Osteoblast (primary cell): ENCODE measurements around the gene TM7SF2. TPM values are rescaled to one million over a fixed set of nuclear protein-coding genes. Genes with fewer than 3 reads are reported as not detected.
"Not testable (repeated sequence)": the region's sequence is repeated elsewhere in the genome, so short reads cannot be mapped to it uniquely, and the experiment has no call there.

Source experiments
- DNase-seq: peaks from one replicate; pipeline ENCODE4 v3.0.0; 2011; ENCODE audit warnings: low spot score, mixed read lengths; ENCODE audit not compliant: insufficient read length; ENCODE audit errors: missing footprints
- H2AFZ ChIP-seq: 2 replicates; pipeline ENCODE4 v1.6.0; 2011; ENCODE audit warnings: mild to moderate bottlenecking, low read length
- H3K27ac ChIP-seq: 2 replicates; pipeline ENCODE4 v1.5.1; 2011; ENCODE audit warnings: mild to moderate bottlenecking, low read depth, low read length, moderate library complexity
- H3K27me3 ChIP-seq: 2 replicates; pipeline ENCODE4 v1.6.0; 2012; ENCODE audit warnings: mild to moderate bottlenecking, control low read depth, inconsistent platforms, low read length, moderate library complexity; ENCODE audit not compliant: insufficient read depth
- H3K36me3 ChIP-seq: 2 replicates; pipeline ENCODE4 v1.5.1; 2011; ENCODE audit warnings: mild to moderate bottlenecking, low read length, control low read depth, moderate library complexity; ENCODE audit not compliant: insufficient read depth
- H3K4me1 ChIP-seq: 2 replicates; pipeline ENCODE4 v1.5.1; 2011; ENCODE audit warnings: mild to moderate bottlenecking, low read length, control low read depth, moderate library complexity; ENCODE audit not compliant: insufficient read depth
- H3K4me2 ChIP-seq: 2 replicates; pipeline ENCODE4 v1.6.0; 2011; ENCODE audit warnings: mild to moderate bottlenecking, low read length; ENCODE audit not compliant: insufficient read depth
- H3K4me3 ChIP-seq: fragments of 200-600 bp; sonication (generic); 3 replicates; pipeline ENCODE4 v1.5.1; 2012; ENCODE audit warnings: mild to moderate bottlenecking, low read length, inconsistent platforms; ENCODE audit not compliant: insufficient read depth
- H3K79me2 ChIP-seq: 2 replicates; pipeline ENCODE4 v1.6.0; 2012; ENCODE audit warnings: mild to moderate bottlenecking, low read length, control low read depth, inconsistent platforms; ENCODE audit not compliant: insufficient read depth
- H3K9me3 ChIP-seq: 2 replicates; pipeline ENCODE4 v1.5.1; 2011; ENCODE audit warnings: low read depth, low read length, control low read depth
- H4K20me1 ChIP-seq: 2 replicates; pipeline ENCODE4 v1.6.0; 2012; ENCODE audit warnings: mild to moderate bottlenecking, low read length, control low read depth; ENCODE audit not compliant: insufficient read depth
- total RNA-seq: library from RNA; depleted of rRNA; stranded (reverse); fragments of >200 nt; gene quantifications from 2 replicates; pipeline ENCODE4 v1.2.3, GENCODE V29; 2012
- TF ChIP-seq, protein P1 (sequence below): IDR thresholded peaks from 2 replicates; pipeline ENCODE4 v1.5.1; 2011; ENCODE audit warnings: mild to moderate bottlenecking, low read depth, low read length, moderate library complexity; ENCODE audit errors: extremely low read depth

Gene TM7SF2
- total RNA-seq, 1 donor = 10.1 TPM

GRCh38 chr11:65116370-65117205 lies 4.9 kb downstream of the TM7SF2 start:
- Histone ChIP-seq H2AFZ (no peak overlapping the region), H4K20me1 (peaks cover 7% of the 10 kb centered on the region)

DNA sequence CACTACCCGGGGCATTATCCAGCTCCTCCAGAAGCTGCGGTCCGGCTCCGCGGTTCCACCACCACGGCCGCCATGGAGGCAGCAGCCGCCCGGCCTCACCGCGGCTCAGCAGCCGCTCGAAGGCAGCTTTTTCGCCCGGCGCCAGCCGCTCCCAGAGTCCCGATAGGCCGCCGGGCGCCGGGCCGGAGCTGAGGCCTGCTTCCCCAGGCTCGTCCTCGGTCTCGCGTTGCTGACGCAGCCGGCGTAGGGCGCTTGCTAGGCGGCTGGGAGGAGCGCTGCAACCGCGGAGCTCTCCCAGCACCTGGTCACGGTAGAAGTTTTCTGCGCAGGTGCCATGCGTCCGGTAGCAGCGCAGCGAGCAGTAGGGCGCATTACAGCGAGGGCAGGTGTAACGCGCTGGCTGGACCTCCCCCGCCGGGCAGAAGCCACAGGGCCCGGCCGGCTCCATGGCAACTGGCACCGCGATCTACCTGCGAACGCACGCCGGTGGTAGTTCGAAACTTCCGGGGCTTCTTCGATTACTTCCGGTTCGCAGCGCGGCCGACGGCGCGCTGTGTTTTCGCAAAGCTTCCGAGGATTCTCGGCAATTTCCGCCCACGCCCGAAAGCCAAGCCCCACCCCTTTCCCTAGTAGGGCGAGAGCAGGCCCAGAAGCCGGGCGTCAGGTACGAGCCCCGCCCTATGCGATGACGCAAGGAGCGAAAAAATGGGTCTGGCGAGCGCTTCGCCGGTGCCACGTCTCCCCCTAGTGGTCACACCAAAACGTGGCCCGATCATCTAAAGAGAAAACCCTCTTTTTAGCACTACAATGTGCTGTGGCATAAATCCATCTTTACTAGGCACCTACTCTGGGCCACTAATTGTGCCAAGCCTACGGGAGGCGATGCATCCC lies 5.8 kb downstream of the TM7SF2 start, which contains the start of gene ZNHIT2:
TSS of gene ZNHIT2 (minus strand) at position 496 of the 891 bp plus-strand sequence. CDS start at position 448, 48 bp downstream.
- Histone ChIP-seq H4K20me1 (peaks cover 7% of the 10 kb centered on the region), H2AFZ (no peak within 1 kb of the TSS), H3K9me3 (no peaks in the 10 kb centered on the region), H3K36me3 (peaks cover 42% of the 10 kb centered on the region), H3K4me3 (peak within 1 kb of the TSS; percentile 97), H3K27me3 (no peaks in the 10 kb centered on the region), H3K4me1 (peaks cover 27% of the 10 kb centered on the region), H3K4me2 (peak within 1 kb of the TSS; percentile 91), H3K27ac (peak within 1 kb of the TSS; percentile 93), H3K79me2 (peaks cover 45% of the 10 kb centered on the region)
- DNase-seq = peak; percentile 99
- TF ChIP-seq, protein P1, sequence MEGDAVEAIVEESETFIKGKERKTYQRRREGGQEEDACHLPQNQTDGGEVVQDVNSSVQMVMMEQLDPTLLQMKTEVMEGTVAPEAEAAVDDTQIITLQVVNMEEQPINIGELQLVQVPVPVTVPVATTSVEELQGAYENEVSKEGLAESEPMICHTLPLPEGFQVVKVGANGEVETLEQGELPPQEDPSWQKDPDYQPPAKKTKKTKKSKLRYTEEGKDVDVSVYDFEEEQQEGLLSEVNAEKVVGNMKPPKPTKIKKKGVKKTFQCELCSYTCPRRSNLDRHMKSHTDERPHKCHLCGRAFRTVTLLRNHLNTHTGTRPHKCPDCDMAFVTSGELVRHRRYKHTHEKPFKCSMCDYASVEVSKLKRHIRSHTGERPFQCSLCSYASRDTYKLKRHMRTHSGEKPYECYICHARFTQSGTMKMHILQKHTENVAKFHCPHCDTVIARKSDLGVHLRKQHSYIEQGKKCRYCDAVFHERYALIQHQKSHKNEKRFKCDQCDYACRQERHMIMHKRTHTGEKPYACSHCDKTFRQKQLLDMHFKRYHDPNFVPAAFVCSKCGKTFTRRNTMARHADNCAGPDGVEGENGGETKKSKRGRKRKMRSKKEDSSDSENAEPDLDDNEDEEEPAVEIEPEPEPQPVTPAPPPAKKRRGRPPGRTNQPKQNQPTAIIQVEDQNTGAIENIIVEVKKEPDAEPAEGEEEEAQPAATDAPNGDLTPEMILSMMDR = peak; percentile 90

More at GRCh38 chr11:65116370-65117205, 4.9 kb downstream of the TM7SF2 start:
- peaks cover 42% of the 10 kb centered on the region for H3K36me3 ChIP-seq
- H3K79me2 ChIP-seq = peaks cover 37% of the 10 kb centered on the region
- peak; percentile 97 for DNase-seq
- TF ChIP-seq, protein P1 = no peak
- no peaks in the 10 kb centered on the region for H3K9me3 ChIP-seq
- H3K4me3 ChIP-seq = peak overlapping the region; percentile 97
- H3K27me3 ChIP-seq = no peaks in the 10 kb centered on the region
- peak overlapping the region; percentile 91 for H3K4me2 ChIP-seq
- peaks cover 34% of the 10 kb centered on the region for H3K4me1 ChIP-seq
- peak overlapping the region; percentile 93 for H3K27ac ChIP-seq

- peaks cover 51% of the 10 kb centered on the region for H3K79me2 ChIP-seq
- peaks cover 42% of the 10 kb centered on the region for H3K36me3 ChIP-seq
- no peaks in the 10 kb centered on the region for H3K9me3 ChIP-seq
- no peak overlapping the region for H3K4me3 ChIP-seq
- H3K4me1 ChIP-seq = peaks cover 26% of the 10 kb centered on the region
- no peak for DNase-seq
- no peak overlapping the region for H2AFZ ChIP-seq
- H3K27ac ChIP-seq = no peak overlapping the region
- TF ChIP-seq, protein P1 = no peak
- H4K20me1 ChIP-seq = peaks cover 7% of the 10 kb centered on the region
- H3K27me3 ChIP-seq = no peaks in the 10 kb centered on the region
- H3K4me2 ChIP-seq = no peak overlapping the region
Observed at GRCh38 chr11:65118097-65118837, 6.6 kb downstream of the TM7SF2 start.

DNA sequence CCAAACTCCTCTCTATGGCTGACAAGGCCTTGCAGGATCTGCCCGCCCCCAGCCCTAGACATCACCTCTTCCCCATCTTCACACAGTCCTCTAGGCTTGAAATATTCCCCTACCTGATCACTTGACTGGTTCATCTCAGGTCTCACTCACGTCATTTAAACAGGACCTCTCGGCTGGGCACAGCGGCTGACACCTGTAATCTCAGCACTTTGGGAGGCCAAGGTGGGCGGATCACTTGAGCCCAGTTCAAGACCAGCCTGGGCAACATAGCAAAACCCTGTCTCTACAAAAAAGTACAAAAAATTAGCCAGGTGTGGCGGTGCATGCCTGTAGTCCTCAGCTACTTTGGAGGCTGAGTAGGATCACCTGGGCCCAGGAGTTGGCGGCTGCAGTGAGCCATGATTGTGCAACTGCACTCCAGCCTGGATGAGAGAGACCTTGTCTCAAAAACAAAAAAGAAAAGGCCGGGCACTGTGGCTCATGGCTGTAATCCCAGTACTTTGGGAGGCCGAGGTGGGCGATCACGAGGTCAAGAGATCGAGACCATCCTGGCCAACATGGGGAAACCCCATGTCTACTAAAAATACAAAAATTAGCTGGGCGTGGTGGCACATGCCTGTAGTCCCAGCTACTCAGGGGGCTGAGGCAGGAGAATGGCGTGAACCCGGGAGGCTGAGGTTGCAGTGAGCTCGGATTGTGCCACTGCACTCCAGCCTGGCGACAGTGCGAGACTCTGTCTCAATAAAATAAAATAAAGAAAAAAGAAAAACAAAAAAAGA lies 7.4 kb downstream of the TM7SF2 start:
- H4K20me1 ChIP-seq, H3K9me3 ChIP-seq, H3K4me3 ChIP-seq, H3K4me2 ChIP-seq, H2AFZ ChIP-seq, H3K27ac ChIP-seq, DNase-seq, H3K27me3 ChIP-seq: not testable (repeated sequence)
- H3K36me3 ChIP-seq = peaks cover 42% of the 10 kb centered on the region
- peaks cover 54% of the 10 kb centered on the region for H3K79me2 ChIP-seq
- peaks cover 26% of the 10 kb centered on the region for H3K4me1 ChIP-seq
